HFF-Myc (cell line): ENCODE results near the gene SFMBT1.

ENCODE experiments used
- DNase-seq: peaks from one replicate; pipeline ENCODE4 v3.0.0-alpha.2; 2011; ENCODE audit warnings: low read depth; ENCODE audit errors: extremely low read depth
- H3K4me3 ChIP-seq: replicated peaks from 2 replicates; pipeline ENCODE4 v1.5.1; 2011; ENCODE audit warnings: low read depth, mild to moderate bottlenecking, control low read depth, low read length
- TF ChIP-seq, protein P1 (sequence below): IDR thresholded peaks from 2 replicates; pipeline ENCODE4 v1.5.1; 2012; ENCODE audit warnings: mild to moderate bottlenecking, low read depth, low read length, control low read depth; ENCODE audit errors: missing control alignments

The SFMBT1 gene, protein sequence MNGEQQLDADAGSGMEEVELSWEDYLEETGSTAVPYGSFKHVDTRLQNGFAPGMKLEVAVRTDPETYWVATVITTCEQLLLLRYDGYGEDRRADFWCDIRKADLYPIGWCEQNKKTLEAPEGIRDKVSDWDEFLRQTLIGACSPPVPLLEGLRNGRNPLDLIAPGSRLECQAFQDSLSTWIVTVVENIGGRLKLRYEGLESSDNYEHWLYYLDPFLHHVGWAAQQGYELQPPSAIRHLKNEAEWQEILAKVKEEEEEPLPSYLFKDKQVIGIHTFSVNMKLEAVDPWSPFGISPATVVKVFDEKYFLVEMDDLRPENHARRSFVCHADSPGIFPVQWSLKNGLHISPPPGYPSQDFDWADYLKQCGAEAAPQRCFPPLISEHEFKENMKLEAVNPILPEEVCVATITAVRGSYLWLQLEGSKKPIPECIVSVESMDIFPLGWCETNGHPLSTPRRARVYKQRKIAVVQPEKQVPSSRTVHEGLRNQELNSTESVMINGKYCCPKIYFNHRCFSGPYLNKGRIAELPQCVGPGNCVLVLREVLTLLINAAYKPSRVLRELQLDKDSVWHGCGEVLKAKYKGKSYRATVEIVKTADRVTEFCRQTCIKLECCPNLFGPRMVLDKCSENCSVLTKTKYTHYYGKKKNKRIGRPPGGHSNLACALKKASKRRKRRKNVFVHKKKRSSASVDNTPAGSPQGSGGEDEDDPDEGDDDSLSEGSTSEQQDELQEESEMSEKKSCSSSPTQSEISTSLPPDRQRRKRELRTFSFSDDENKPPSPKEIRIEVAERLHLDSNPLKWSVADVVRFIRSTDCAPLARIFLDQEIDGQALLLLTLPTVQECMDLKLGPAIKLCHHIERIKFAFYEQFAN

DNA sequence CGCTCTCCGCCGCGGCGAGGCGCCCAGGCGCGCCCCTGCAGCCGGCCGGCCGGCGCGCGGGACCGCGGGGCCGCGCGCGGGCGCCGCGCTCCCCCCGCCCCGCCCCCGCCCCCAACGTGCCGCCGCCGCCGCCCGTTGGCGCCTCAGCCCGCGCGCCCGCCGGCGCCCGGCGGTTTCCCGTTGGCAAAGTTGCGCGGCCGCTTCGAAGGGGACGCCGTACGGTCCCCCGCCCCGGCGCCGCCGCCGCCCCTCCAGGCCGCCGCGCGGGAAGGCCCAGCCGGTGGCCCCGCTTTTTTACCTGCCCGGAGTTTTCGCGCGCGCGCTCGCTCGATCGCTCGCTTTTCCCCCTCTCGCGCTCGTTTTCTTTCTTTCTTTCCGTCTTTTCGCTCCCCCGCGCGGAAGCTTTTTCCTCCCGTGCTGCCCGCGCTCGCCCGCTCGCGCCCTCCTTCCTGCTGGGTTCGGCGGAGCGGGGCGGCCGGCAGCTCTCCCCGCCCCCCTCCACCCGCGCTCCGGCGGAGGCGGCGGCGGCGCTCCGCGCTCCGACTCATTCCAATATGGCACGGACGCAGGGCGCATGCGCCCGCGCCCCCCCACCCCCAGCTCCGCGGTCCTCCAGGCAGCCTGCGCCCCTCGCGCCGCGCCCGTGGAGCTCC lies at the start of gene SFMBT1:
Gene SFMBT1 (minus strand): TSS at position 556 of the 653 bp plus-strand sequence. CDS start 76,945 bp downstream, outside the sequence.
- DNase-seq: no peak
- TF ChIP-seq, protein P1, sequence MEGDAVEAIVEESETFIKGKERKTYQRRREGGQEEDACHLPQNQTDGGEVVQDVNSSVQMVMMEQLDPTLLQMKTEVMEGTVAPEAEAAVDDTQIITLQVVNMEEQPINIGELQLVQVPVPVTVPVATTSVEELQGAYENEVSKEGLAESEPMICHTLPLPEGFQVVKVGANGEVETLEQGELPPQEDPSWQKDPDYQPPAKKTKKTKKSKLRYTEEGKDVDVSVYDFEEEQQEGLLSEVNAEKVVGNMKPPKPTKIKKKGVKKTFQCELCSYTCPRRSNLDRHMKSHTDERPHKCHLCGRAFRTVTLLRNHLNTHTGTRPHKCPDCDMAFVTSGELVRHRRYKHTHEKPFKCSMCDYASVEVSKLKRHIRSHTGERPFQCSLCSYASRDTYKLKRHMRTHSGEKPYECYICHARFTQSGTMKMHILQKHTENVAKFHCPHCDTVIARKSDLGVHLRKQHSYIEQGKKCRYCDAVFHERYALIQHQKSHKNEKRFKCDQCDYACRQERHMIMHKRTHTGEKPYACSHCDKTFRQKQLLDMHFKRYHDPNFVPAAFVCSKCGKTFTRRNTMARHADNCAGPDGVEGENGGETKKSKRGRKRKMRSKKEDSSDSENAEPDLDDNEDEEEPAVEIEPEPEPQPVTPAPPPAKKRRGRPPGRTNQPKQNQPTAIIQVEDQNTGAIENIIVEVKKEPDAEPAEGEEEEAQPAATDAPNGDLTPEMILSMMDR: no peak
- peak within 1 kb of the TSS; percentile 58 for H3K4me3 ChIP-seq

DNA sequence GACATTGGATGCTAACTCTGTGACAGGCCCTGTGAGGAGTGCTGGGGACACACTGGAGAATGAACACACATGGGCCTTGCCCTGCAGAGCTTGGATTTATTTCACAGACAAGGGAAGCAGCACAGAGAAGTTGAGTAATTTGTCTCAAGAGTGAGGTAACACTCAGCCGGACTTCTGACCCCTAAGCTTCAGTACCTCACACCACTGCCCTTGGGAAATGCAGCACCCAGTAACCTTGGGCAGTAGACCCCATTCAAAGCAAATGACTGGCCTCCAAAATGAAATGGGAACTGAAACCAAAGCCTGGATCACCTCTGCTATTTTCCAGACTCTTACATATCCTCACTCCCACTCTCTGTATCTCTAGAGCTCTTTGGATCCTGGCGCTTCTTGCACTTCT lies 47.1 kb upstream of the SFMBT1 start:
- H3K4me3 ChIP-seq: no peak overlapping the region
- DNase-seq: no peak
- TF ChIP-seq, protein P1: no peak

DNA sequence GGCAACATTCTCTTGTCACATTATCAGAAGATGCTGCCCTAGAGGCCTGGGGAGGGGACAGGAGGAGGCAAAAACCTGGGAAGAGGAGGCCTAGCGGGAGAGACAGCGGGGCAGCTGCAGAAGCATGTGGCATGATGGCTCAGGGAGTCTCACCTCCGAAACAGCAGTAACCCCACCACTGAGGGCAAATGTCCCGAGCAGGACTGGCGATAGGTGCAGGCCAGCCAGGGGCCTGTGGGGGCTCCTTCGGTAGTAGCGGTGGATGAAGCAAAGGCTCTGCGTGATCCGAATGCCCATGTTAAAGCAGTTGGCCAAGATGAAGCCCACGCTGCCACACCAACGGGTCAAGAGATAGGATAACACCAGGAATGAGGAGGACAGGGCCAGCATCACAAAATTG lies 46.3 kb upstream of the SFMBT1 start:
- H3K4me3 ChIP-seq: no peak overlapping the region
- DNase-seq: no peak
- TF ChIP-seq, protein P1: no peak

DNA sequence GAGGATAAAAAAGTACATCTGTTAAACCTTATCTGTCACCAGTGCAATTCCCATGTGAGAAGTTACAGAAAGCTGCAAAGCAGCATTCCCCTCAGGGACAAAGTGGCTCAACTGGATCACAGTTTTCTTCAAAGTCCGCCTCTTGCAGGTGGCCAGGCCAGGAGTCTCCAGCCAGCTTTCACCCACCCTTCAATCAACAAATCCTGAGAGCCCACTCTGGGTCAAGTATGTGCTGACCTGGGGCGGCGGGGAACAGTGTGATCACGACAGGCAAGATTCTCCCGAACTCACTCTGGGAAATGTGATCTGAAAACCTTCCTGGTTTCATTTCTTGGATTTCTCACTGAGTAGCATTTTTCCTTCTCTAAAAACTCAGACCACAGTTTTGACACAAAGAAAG lies 45.1 kb upstream of the SFMBT1 start:
- no peak overlapping the region for H3K4me3 ChIP-seq
- TF ChIP-seq, protein P1: no peak
- DNase-seq: no peak

DNA sequence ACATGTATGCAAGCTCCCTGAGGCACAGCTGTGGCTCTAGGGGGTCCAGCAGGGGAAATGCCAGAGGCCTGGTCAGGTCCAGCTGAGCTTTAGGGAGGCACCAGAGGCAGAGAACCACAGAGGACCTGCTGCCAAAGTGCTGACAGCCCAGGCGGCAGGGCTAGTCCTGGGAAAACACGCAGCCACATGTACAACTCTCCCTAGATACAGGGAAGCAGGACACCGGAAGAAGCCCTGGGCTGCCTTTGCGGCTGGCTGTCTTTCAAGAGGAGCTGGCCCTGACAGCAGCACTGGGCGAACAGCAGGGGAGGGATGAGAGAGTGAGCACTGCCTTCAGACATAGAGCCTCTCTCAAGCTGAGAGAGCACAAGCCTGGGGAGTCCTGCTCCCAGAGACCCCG lies 43.6 kb upstream of the SFMBT1 start:
- no peak for DNase-seq
- TF ChIP-seq, protein P1: no peak
- no peak overlapping the region for H3K4me3 ChIP-seq

DNA sequence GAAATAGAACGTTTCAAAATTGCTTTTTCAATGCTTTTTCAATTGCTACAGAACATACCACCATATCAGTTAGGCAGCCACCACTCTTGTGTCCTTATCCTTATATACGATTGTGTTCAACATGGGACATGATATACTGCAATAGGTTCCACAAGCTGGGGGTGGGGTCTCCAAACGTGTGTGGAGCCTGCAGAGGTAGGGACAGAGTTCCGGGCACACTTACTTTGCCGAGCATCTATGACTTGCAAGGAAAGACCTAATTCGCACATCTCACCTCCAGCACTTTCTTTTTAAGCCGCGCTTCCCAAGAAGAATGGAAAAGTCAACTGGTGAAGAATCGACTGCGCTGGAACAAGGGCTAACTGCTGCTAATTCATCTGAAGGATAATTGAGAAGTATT lies 39.6 kb upstream of the SFMBT1 start:
- DNase-seq: no peak
- H3K4me3 ChIP-seq: no peak overlapping the region
- TF ChIP-seq, protein P1: no peak
